Measurements from ENCODE around the gene LTA.

- no peak for TF ChIP-seq CTCF (IDR thresholded peaks at IDR 0.05 in 8 of 11, conservative IDR thresholded peaks at IDR 0.05 in 3 of 11)
- TF ChIP-seq POLR2A (IDR thresholded peaks at IDR 0.05), result no peak
- peak; percentile 29 to 81 (median 69) for TF ChIP-seq POLR2AphosphoS5 (IDR thresholded peaks at IDR 0.05)
Observed at GRCh38 chr6:31586599-31587281, 14.7 kb downstream of the LTA start.

Data from spleen (tissue), 7 donors.